Gastroesophageal sphincter (tissue), 4 donors: ENCODE measurements around the gene IL17B. TPM values are rescaled to one million over a fixed set of nuclear protein-coding genes. Genes with fewer than 3 reads are reported as not detected.
A peak's percentile ranks its signal among the peaks of the same experiment; 100 is the strongest.

Experiments used
- ATAC-seq: fragments of 150-250 bp; one replicate; pipeline ENCODE4 v1.9.1; 2016; ENCODE audit warnings: mild to moderate bottlenecking, moderate library complexity
- H3K27ac ChIP-seq, 4 donors: fragments of 200-600 bp; sonication (generic) in 3 of 4; 1 replicate in 3 of 4; 2 replicates in 1 of 4; pipeline ENCODE4 v1.5.1; 2016 to 2019
- H3K27me3 ChIP-seq: fragments of 200-600 bp; sonication (generic); one replicate; pipeline ENCODE4 v1.5.1; 2019
- H3K36me3 ChIP-seq, 2 donors: fragments of 200-600 bp; sonication (generic); one replicate each; pipeline ENCODE4 v1.5.1; 2019; ENCODE audit warnings: control low read depth in 1 of 2
- H3K4me1 ChIP-seq, 3 donors: fragments of 200-600 bp; sonication (generic); 1 replicate in 2 of 3; 2 replicates in 1 of 3; pipeline ENCODE4 v1.5.1; 2016 to 2019; ENCODE audit warnings: control low read depth in 2 of 3
- H3K4me3 ChIP-seq, 2 donors: fragments of 200-600 bp; sonication (generic); one replicate each; pipeline ENCODE4 v1.5.1; 2019; ENCODE audit warnings: mild to moderate bottlenecking in 1 of 2, moderate library complexity in 1 of 2
- H3K9me3 ChIP-seq, 3 donors: fragments of 200-600 bp; sonication (generic); one replicate each; pipeline ENCODE4 v1.5.1; 2017 to 2019; ENCODE audit warnings: control low read depth in 2 of 3
- CTCF ChIP-seq, 4 experiments: fragments of 200-600 bp in 2 of 4; fragments of 450-650 bp in 2 of 4; sonication (generic) in 1 of 4; IDR thresholded peaks; one replicate each; pipeline ENCODE4 v1.5.1; 2017 to 2019; ENCODE audit warnings: antibody characterized with exemption in 4 of 4, mild to moderate bottlenecking in 2 of 4, moderate library complexity in 2 of 4
- EP300 ChIP-seq: sonication (generic); formaldehyde crosslinking; IDR thresholded peaks from one replicate; pipeline ENCODE4 v1.6.1; 2017; ENCODE audit warnings: antibody characterized with exemption, mild to moderate bottlenecking
- POLR2A ChIP-seq, 2 donors: fragments of 450-650 bp; IDR thresholded peaks; one replicate each; pipeline ENCODE4 v1.6.1; 2017; ENCODE audit warnings: antibody characterized with exemption in 2 of 2, mild to moderate bottlenecking in 2 of 2, moderate library complexity in 1 of 2
- POLR2AphosphoS5 ChIP-seq: sonication (generic); formaldehyde crosslinking; IDR thresholded peaks from one replicate; pipeline ENCODE4 v1.6.1; 2017; ENCODE audit warnings: antibody characterized with exemption
- WGBS, 2 donors: methylation state at CpG; one replicate each; pipeline ENCODE4 v1.1.5; 2018; ENCODE audit warnings: low coverage in 1 of 2; 5-methylcytosine and 5-hydroxymethylcytosine counted together
- total RNA-seq, 4 donors: library from RNA; depleted of rRNA; stranded (reverse); fragments of >200 nt; gene quantifications; one replicate each; pipeline ENCODE4 v1.1.0, GENCODE V29; 2016

IL17B gene
- total RNA-seq, 4 donors from 2014 or later = 2.3 to 7.2 (median 4.0) TPM

- Histone ChIP-seq H3K27ac (peak overlapping the region; percentile 85 to 95 (median 94)), H3K4me3 (peak overlapping the region; percentile 29 to 74), H3K4me1 (peaks cover 0 to 48% (median 8%) of the 10 kb centered on the region in 3 donors), H3K9me3 (no peaks in the 10 kb centered on the region), H3K27me3 (no peaks in the 10 kb centered on the region), H3K36me3 (peaks cover 9 to 28% of the 10 kb centered on the region in 2 donors)
- no peak for TF ChIP-seq EP300
- TF ChIP-seq POLR2AphosphoS5 = no peak
- no peak for TF ChIP-seq CTCF (IDR thresholded peaks at IDR 0.05)
- TF ChIP-seq POLR2A (IDR thresholded peaks at IDR 0.05) = no peak
- ATAC-seq = no peak
- WGBS, 2 donors = 50 to 57% methylated on average over 9 of the region's 16 CpGs
Measured at GRCh38 chr5:149405550-149406202, 26.6 kb upstream of the IL17B start.

- Histone ChIP-seq H3K4me1 (peaks cover 0 to 55% (median 8%) of the 10 kb centered on the region in 3 donors), H3K9me3 (no peaks in the 10 kb centered on the region), H3K4me3 (peak overlapping the region in 1 of 2 donors; percentile 74), H3K27ac (peak overlapping the region; percentile 85 to 95 (median 94)), H3K27me3 (no peaks in the 10 kb centered on the region), H3K36me3 (peaks cover 7 to 21% of the 10 kb centered on the region in 2 donors)
- WGBS, 2 donors = 33 to 37% methylated on average over 6 to 10 of the region's 17 CpGs
- peak; percentile 19 for TF ChIP-seq POLR2AphosphoS5
- no peak for TF ChIP-seq EP300
- no peak for ATAC-seq
Measured at GRCh38 chr5:149404746-149405549, 25.9 kb upstream of the IL17B start.

- no peak for ATAC-seq
Measured at GRCh38 chr5:149403923-149404745, 25.0 kb upstream of the IL17B start.

GRCh38 chr5:149402291-149402690 lies 23.2 kb upstream of the IL17B start:
- Histone ChIP-seq H3K27ac (peak overlapping the region in 3 of 4 donors; percentile 1 to 73 (median 70)), H3K27me3 (no peaks in the 10 kb centered on the region), H3K4me1 (peaks cover 0 to 64% (median 8%) of the 10 kb centered on the region in 3 donors), H3K36me3 (no peaks in the 10 kb centered on the region), H3K4me3 (no peak overlapping the region), H3K9me3 (no peaks in the 10 kb centered on the region)
- no peak for ATAC-seq
- WGBS, 2 donors = 100% methylated on average over 1 of the region's 3 CpGs; no CpG with 5 or more reads in 1 of the 2 donors
- TF ChIP-seq POLR2AphosphoS5 = no peak
- no peak for TF ChIP-seq CTCF (IDR thresholded peaks at IDR 0.05)
- TF ChIP-seq EP300 = no peak
- TF ChIP-seq POLR2A (IDR thresholded peaks at IDR 0.05) = no peak

More at GRCh38 chr5:149403923-149404745, 25.0 kb upstream of the IL17B start:
- Histone ChIP-seq H3K36me3 (peaks cover 3 to 13% of the 10 kb centered on the region in 2 donors), H3K27ac (peak overlapping the region; percentile 85 to 95 (median 94)), H3K4me3 (peak overlapping the region in 1 of 2 donors; percentile 74), H3K9me3 (no peaks in the 10 kb centered on the region), H3K4me1 (peaks cover 0 to 63% (median 8%) of the 10 kb centered on the region in 3 donors), H3K27me3 (no peaks in the 10 kb centered on the region)
- 58 to 62% methylated on average over 10 to 15 of the region's 15 CpGs for WGBS, 2 donors
- TF ChIP-seq POLR2AphosphoS5 (no peak), CTCF (IDR thresholded peaks at IDR 0.05) (no peak), POLR2A (IDR thresholded peaks at IDR 0.05) (no peak), EP300 (no peak)

GRCh38 chr5:149401051-149401450 lies 22.0 kb upstream of the IL17B start:
- Histone ChIP-seq H3K9me3 (no peaks in the 10 kb centered on the region), H3K4me1 (peaks cover 0 to 62% (median 8%) of the 10 kb centered on the region in 3 donors), H3K27me3 (no peaks in the 10 kb centered on the region), H3K27ac (peak overlapping the region in 3 of 4 donors; percentile 52 to 73 (median 70)), H3K36me3 (no peaks in the 10 kb centered on the region), H3K4me3 (no peak overlapping the region)
- TF ChIP-seq CTCF (IDR thresholded peaks at IDR 0.05) = no peak
- TF ChIP-seq POLR2A (IDR thresholded peaks at IDR 0.05) = no peak
- TF ChIP-seq POLR2AphosphoS5 = no peak
- TF ChIP-seq EP300 = no peak
- ATAC-seq = no peak
- WGBS, 2 donors = 100% methylated on average over 2 of the region's 2 CpGs; no CpG with 5 or more reads in 1 of the 2 donors
